Progenitor cell of endocrine pancreas (in vitro differentiated cells): ENCODE measurements around the gene GANC. TPM values are rescaled to one million over a fixed set of nuclear protein-coding genes. Genes with fewer than 3 reads are reported as not detected.
"Not testable (repeated sequence)": the region's sequence is repeated elsewhere in the genome, so short reads cannot be mapped to it uniquely, and the experiment has no call there.

ENCODE experiments used
- DNase-seq: peaks from one replicate; pipeline ENCODE4 v3.0.0; 2021; ENCODE audit warnings: low spot score; ENCODE audit not compliant: unreplicated experiment
- H3K27ac Mint-ChIP-seq: 2 replicates; pipeline ENCODE4 v1.8.0; 2021; ENCODE audit warnings: mild to moderate bottlenecking, moderate library complexity, mixed read lengths
- H3K27me3 Mint-ChIP-seq: 2 replicates; pipeline ENCODE4 v1.8.0; 2021; ENCODE audit warnings: mixed read lengths
- H3K36me3 Mint-ChIP-seq: 2 replicates; pipeline ENCODE4 v1.8.0; 2022; ENCODE audit warnings: mixed read lengths; ENCODE audit not compliant: insufficient read depth
- H3K4me1 Mint-ChIP-seq: 2 replicates; pipeline ENCODE4 v1.8.0; 2021; ENCODE audit warnings: low read depth, mixed read lengths
- H3K4me3 Mint-ChIP-seq: 2 replicates; pipeline ENCODE4 v1.8.0; 2021; ENCODE audit warnings: low read depth, mild to moderate bottlenecking, moderate library complexity, mixed read lengths
- H3K9me3 Mint-ChIP-seq: 2 replicates; pipeline ENCODE4 v1.8.0; 2021; ENCODE audit warnings: low read depth, mixed read lengths
- total RNA-seq: library from RNA; stranded (reverse); gene quantifications from 2 replicates; pipeline ENCODE4 v1.2.1, GENCODE V29; 2021
- TF ChIP-seq, protein P1 (sequence below): fragments of 200-600 bp; sonication (generic); IDR thresholded peaks from one replicate; pipeline ENCODE4 v1.5.0; 2021; ENCODE audit warnings: antibody characterized with exemption, mild to moderate bottlenecking; ENCODE audit not compliant: unreplicated experiment

The GANC gene
- total RNA-seq, 1 donor from 2014 or later: 20.6 TPM

DNA sequence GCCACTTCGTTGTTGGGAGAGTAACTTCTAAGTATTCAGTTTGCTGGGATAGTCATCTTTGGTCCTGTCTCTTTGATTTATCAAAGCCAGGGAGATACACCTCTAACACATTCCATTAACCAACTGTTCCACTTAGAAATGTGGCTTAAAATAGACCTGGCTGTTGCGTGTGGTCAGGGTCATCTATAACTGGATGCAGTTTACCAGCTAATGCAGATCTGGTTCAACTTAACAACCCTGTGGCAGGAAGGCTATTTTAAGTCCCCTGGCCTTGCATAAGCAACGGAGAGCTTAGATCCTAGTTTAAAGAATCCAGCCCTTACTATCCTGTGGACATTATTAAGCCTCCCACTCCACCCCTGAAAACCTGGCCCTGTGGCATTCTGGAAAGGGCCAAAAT, 58.2 kb downstream of the GANC start:
- H3K4me3 Mint-ChIP-seq: no peak overlapping the region
- peaks cover 4% of the 10 kb centered on the region for H3K4me1 Mint-ChIP-seq
- H3K27me3 Mint-ChIP-seq: no peaks in the 10 kb centered on the region
- DNase-seq: no peak
- H3K9me3 Mint-ChIP-seq: peaks cover 13% of the 10 kb centered on the region
- peaks cover 12% of the 10 kb centered on the region for H3K36me3 Mint-ChIP-seq
- TF ChIP-seq, protein P1, sequence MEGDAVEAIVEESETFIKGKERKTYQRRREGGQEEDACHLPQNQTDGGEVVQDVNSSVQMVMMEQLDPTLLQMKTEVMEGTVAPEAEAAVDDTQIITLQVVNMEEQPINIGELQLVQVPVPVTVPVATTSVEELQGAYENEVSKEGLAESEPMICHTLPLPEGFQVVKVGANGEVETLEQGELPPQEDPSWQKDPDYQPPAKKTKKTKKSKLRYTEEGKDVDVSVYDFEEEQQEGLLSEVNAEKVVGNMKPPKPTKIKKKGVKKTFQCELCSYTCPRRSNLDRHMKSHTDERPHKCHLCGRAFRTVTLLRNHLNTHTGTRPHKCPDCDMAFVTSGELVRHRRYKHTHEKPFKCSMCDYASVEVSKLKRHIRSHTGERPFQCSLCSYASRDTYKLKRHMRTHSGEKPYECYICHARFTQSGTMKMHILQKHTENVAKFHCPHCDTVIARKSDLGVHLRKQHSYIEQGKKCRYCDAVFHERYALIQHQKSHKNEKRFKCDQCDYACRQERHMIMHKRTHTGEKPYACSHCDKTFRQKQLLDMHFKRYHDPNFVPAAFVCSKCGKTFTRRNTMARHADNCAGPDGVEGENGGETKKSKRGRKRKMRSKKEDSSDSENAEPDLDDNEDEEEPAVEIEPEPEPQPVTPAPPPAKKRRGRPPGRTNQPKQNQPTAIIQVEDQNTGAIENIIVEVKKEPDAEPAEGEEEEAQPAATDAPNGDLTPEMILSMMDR: no peak
- H3K27ac Mint-ChIP-seq: no peak overlapping the region

- H3K36me3 Mint-ChIP-seq: peaks cover 12% of the 10 kb centered on the region
- TF ChIP-seq, protein P1: no peak
- no peak overlapping the region for H3K27ac Mint-ChIP-seq
- no peak overlapping the region for H3K4me3 Mint-ChIP-seq
- peaks cover 5% of the 10 kb centered on the region for H3K4me1 Mint-ChIP-seq
- no peak for DNase-seq
- no peaks in the 10 kb centered on the region for H3K27me3 Mint-ChIP-seq
- peaks cover 20% of the 10 kb centered on the region for H3K9me3 Mint-ChIP-seq
Observed at GRCh38 chr15:42332331-42332730, 59.3 kb downstream of the GANC start.

DNA sequence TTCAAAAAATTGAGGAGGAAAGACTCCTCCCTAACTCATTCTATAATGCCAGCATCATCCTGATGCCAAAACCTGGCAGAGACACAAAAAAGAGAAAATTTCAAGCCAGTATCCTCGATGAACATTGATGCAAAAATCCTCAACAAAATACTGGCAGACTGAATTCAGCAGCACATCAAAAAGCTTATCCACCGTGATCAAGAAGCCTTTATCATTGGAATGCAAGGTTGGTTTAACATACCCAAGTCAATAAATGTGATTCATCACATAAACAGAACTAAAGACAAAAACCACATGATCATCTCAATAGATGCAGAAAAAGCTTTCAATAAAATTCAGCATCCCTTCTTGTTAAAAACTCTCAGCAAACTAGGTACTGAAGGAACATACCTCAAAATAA, 62.1 kb downstream of the GANC start:
- no peak overlapping the region for H3K4me3 Mint-ChIP-seq
- TF ChIP-seq, protein P1: no peak
- no peak for DNase-seq
- H3K4me1 Mint-ChIP-seq: peaks cover 15% of the 10 kb centered on the region
- peaks cover 12% of the 10 kb centered on the region for H3K36me3 Mint-ChIP-seq
- no peaks in the 10 kb centered on the region for H3K27me3 Mint-ChIP-seq
- no peak overlapping the region for H3K27ac Mint-ChIP-seq
- peaks cover 21% of the 10 kb centered on the region for H3K9me3 Mint-ChIP-seq

GRCh38 chr15:42336650-42337049, 63.6 kb downstream of the GANC start:
- H3K27ac Mint-ChIP-seq, H3K27me3 Mint-ChIP-seq, H3K4me3 Mint-ChIP-seq, DNase-seq: not testable (repeated sequence)
- peaks cover 15% of the 10 kb centered on the region for H3K4me1 Mint-ChIP-seq
- H3K9me3 Mint-ChIP-seq: peaks cover 21% of the 10 kb centered on the region
- peaks cover 12% of the 10 kb centered on the region for H3K36me3 Mint-ChIP-seq

GRCh38 chr15:42337104-42337503, 64.1 kb downstream of the GANC start:
- Mint-ChIP-seq H3K36me3 (peaks cover 12% of the 10 kb centered on the region), H3K4me1 (peaks cover 15% of the 10 kb centered on the region), H3K9me3 (peaks cover 21% of the 10 kb centered on the region)
- not testable (repeated sequence) for H3K27ac Mint-ChIP-seq, H3K27me3 Mint-ChIP-seq, DNase-seq, H3K4me3 Mint-ChIP-seq

DNA sequence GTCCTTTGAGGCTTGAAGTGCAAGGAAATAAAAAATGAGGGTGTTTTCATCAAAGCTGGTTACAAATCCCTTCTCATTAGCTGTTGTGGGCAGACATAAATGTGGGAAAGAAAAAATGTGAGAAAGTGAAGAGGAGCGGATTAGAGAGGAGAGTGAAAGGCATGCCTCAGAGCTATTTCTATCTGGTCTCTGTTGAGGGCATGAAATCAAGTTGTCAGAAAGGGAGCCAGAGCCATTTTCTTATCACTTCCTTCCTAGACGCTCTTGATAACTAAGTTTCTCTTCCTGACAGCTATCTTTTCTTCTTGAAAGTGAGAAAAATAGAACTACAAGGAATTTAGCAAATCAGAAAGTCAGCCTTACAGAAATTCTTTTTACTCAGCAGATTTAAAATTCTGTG, 65.5 kb downstream of the GANC start:
- TF ChIP-seq, protein P1: no peak
- Mint-ChIP-seq H3K4me3 (no peak overlapping the region), H3K27me3 (no peaks in the 10 kb centered on the region), H3K4me1 (peaks cover 15% of the 10 kb centered on the region), H3K9me3 (peaks cover 21% of the 10 kb centered on the region), H3K27ac (no peak overlapping the region), H3K36me3 (peaks cover 12% of the 10 kb centered on the region)
- DNase-seq: no peak
